HepG2 (cell line): ENCODE data around the gene ZCCHC10. TPM values are rescaled to one million over a fixed set of nuclear protein-coding genes. Genes with fewer than 3 reads are reported as not detected.

Experiments
- BRD4 ChIP-seq: sonication (generic); formaldehyde crosslinking; IDR thresholded peaks from 2 replicates; pipeline ENCODE4 v1.4.0; 2020; ENCODE audit warnings: missing genetic modification reagents
- CREB1 ChIP-seq, 2 experiments: fragments of 450-650 bp in 1 of 2; IDR thresholded peaks; 2 replicates each; pipeline ENCODE4 v1.6.1; 2016 to 2017; ENCODE audit warnings: control low read depth in 1 of 2, mild to moderate bottlenecking in 1 of 2, missing compliant biosample characterization in 1 of 2, missing genetic modification characterization in 1 of 2
- CREM ChIP-seq, 2 experiments: sonication (generic) in 1 of 2; formaldehyde crosslinking in 1 of 2; IDR thresholded peaks; 2 replicates each; pipeline versions ENCODE4 v1.4.0 to v1.6.1; 2016 to 2020; ENCODE audit warnings: antibody characterized with exemption in 1 of 2, mild to moderate bottlenecking in 1 of 2, missing genetic modification reagents in 1 of 2
- DNMT3B ChIP-seq: conservative IDR thresholded peaks from 2 replicates; pipeline ENCODE4 v1.6.1; 2016; ENCODE audit warnings: missing biosample characterization, control low read depth
- DPF2 ChIP-seq: sonication (generic); formaldehyde crosslinking; IDR thresholded peaks from 2 replicates; pipeline ENCODE4 v1.4.0; 2020; ENCODE audit warnings: mild to moderate bottlenecking, low read depth, missing genetic modification reagents, borderline replicate concordance
- HDAC2 ChIP-seq: sonication (generic); formaldehyde crosslinking; IDR thresholded peaks from 2 replicates; pipeline ENCODE4 v1.4.0; 2020; ENCODE audit warnings: missing genetic modification reagents
- MIER3 ChIP-seq: IDR thresholded peaks from 2 replicates; pipeline ENCODE4 v1.6.1; 2016; ENCODE audit warnings: missing compliant biosample characterization, borderline replicate concordance
- NFRKB ChIP-seq: fragments of 450-650 bp; IDR thresholded peaks from 2 replicates; pipeline ENCODE4 v1.6.1; 2017
- NR2C2 ChIP-seq: sonication (generic); formaldehyde crosslinking; IDR thresholded peaks from 2 replicates; pipeline ENCODE4 v1.4.0; 2020; ENCODE audit warnings: missing genetic modification reagents, mild to moderate bottlenecking, moderate library complexity, borderline replicate concordance
- NR2F6 ChIP-seq, 2 experiments: IDR thresholded peaks; 2 replicates each; pipeline ENCODE4 v1.6.1; 2016; ENCODE audit warnings: antibody characterized with exemption in 1 of 2, mild to moderate bottlenecking in 1 of 2
- PRMT3 ChIP-seq: sonication (generic); formaldehyde crosslinking; IDR thresholded peaks from 2 replicates; pipeline ENCODE4 v1.8.1; 2022; ENCODE audit warnings: low read depth, mild to moderate bottlenecking, moderate library complexity, missing genetic modification reagents, borderline replicate concordance
- SAFB2 ChIP-seq: sonication (generic); formaldehyde crosslinking; IDR thresholded peaks from 2 replicates; pipeline ENCODE4 v1.5.1; 2020; ENCODE audit warnings: missing genetic modification reagents, low read depth, mild to moderate bottlenecking, borderline replicate concordance
- SP140L ChIP-seq: sonication (generic); formaldehyde crosslinking; IDR thresholded peaks from 2 replicates; pipeline ENCODE4 v1.4.0; 2020; ENCODE audit warnings: missing genetic modification reagents, borderline replicate concordance
- SRY ChIP-seq: sonication (generic); formaldehyde crosslinking; IDR thresholded peaks from 2 replicates; pipeline ENCODE4 v1.8.0; 2022; ENCODE audit warnings: mild to moderate bottlenecking, missing genetic modification reagents
- SUZ12 ChIP-seq: fragments of 150-350 bp; IDR thresholded peaks from 2 replicates; pipeline ENCODE4 v1.6.1; 2014; ENCODE audit warnings: low read depth, low read length
- TBX2 ChIP-seq: sonication (generic); formaldehyde crosslinking; IDR thresholded peaks from 2 replicates; pipeline ENCODE4 v1.5.0; 2020; ENCODE audit warnings: missing genetic modification reagents, mild to moderate bottlenecking, borderline replicate concordance
- ZFP37 ChIP-seq: sonication (generic); formaldehyde crosslinking; IDR thresholded peaks from 2 replicates; pipeline ENCODE4 v1.4.0; 2020; ENCODE audit warnings: missing genetic modification reagents, borderline replicate concordance
- ZKSCAN8 ChIP-seq: IDR thresholded peaks from 2 replicates; pipeline ENCODE4 v1.6.1; 2016; ENCODE audit warnings: borderline replicate concordance, missing genetic modification reagents, missing compliant biosample characterization
- ZNF496 ChIP-seq: sonication (generic); formaldehyde crosslinking; IDR thresholded peaks from 2 replicates; pipeline ENCODE4 v1.8.1; 2023; ENCODE audit warnings: mild to moderate bottlenecking, moderate library complexity, missing genetic modification reagents; ENCODE audit not compliant: insufficient replicate concordance
- ZNF616 ChIP-seq: sonication (generic); formaldehyde crosslinking; IDR thresholded peaks from 2 replicates; pipeline ENCODE4 v1.5.0; 2020; ENCODE audit warnings: low read depth, mild to moderate bottlenecking, missing genetic modification reagents
- ZSCAN12 ChIP-seq: sonication (generic); formaldehyde crosslinking; IDR thresholded peaks from 2 replicates; pipeline ENCODE4 v1.9.0; 2021; ENCODE audit warnings: mild to moderate bottlenecking, missing genetic modification reagents
- ZZZ3 ChIP-seq: sonication (generic); formaldehyde crosslinking; IDR thresholded peaks from 2 replicates; pipeline ENCODE4 v1.4.0; 2020; ENCODE audit warnings: missing genetic modification reagents, mild to moderate bottlenecking, borderline replicate concordance
- polyA plus RNA-seq, 8 experiments: library from polyadenylated mRNA; depleted of rRNA in 3 of 8; stranded (reverse) in 7 of 8; unstranded in 1 of 8; fragments of >200 nt; fragmentation: Illumina TruSeq in 4 of 8; extraction: Trizol in 4 of 8; gene quantifications; 2 replicates each; pipeline versions ENCODE4 v1.2.1 to v1.2.3, GENCODE V29; 2011 to 2016; ENCODE audit warnings: low read depth in 4 of 8, missing spikeins in 1 of 8, mixed read lengths in 1 of 8; ENCODE audit not compliant: insufficient read depth in 1 of 8
- total RNA-seq, 5 experiments: library from RNA; depleted of rRNA; stranded (reverse); fragments of >200 nt; fragmentation: Illumina TruSeq; extraction: Trizol; gene quantifications; 2 replicates each; pipeline ENCODE4 v1.2.3, GENCODE V29; 2016; ENCODE audit warnings: low read depth in 1 of 5
- TF ChIP-seq, protein P1 (sequence below): sonication (generic); formaldehyde crosslinking; IDR thresholded peaks from 2 replicates; pipeline ENCODE4 v1.4.0; 2020; ENCODE audit warnings: mild to moderate bottlenecking, missing genetic modification reagents, borderline replicate concordance
- TF ChIP-seq, protein P2 (sequence below): sonication (generic); formaldehyde crosslinking; IDR thresholded peaks from 2 replicates; pipeline ENCODE4 v1.5.0; 2020; ENCODE audit warnings: mild to moderate bottlenecking, missing genetic modification reagents

ZCCHC10 gene
- total and polyA plus RNA-seq, 2 of the 13 experiments (the other 11 are each of a cell fraction or from before 2014, with no cell fraction given) = 40.7 to 48.2 TPM

DNA sequence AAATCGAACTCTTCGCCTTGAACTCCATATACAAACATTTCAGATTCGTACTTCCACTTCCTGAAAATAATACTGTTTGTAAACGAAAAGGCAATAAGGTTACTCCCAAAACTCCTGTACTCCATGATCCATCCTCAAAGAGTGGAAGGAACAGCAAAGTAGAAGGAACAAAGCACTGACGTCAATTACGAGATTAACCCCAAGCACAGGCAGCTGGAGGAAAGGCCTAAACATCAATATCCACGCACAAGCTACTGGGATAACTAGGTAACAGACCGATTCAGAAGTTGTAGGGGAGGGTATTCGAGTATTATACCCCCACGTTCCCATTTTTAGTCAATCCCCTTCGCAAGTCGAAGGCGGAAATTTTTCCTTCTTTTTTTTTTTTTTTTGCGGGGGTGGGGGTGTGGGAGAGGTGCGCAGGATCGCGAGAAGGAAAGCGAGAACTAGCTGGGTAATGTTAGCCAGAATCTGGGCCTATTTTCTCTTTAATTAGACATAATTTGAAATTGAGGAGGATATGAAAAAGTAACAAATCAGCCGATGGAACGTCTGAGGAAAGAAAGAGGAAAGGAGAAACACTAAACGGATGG is 63.8 kb downstream of the ZCCHC10 start (continued):
- TF ChIP-seq, protein P1, sequence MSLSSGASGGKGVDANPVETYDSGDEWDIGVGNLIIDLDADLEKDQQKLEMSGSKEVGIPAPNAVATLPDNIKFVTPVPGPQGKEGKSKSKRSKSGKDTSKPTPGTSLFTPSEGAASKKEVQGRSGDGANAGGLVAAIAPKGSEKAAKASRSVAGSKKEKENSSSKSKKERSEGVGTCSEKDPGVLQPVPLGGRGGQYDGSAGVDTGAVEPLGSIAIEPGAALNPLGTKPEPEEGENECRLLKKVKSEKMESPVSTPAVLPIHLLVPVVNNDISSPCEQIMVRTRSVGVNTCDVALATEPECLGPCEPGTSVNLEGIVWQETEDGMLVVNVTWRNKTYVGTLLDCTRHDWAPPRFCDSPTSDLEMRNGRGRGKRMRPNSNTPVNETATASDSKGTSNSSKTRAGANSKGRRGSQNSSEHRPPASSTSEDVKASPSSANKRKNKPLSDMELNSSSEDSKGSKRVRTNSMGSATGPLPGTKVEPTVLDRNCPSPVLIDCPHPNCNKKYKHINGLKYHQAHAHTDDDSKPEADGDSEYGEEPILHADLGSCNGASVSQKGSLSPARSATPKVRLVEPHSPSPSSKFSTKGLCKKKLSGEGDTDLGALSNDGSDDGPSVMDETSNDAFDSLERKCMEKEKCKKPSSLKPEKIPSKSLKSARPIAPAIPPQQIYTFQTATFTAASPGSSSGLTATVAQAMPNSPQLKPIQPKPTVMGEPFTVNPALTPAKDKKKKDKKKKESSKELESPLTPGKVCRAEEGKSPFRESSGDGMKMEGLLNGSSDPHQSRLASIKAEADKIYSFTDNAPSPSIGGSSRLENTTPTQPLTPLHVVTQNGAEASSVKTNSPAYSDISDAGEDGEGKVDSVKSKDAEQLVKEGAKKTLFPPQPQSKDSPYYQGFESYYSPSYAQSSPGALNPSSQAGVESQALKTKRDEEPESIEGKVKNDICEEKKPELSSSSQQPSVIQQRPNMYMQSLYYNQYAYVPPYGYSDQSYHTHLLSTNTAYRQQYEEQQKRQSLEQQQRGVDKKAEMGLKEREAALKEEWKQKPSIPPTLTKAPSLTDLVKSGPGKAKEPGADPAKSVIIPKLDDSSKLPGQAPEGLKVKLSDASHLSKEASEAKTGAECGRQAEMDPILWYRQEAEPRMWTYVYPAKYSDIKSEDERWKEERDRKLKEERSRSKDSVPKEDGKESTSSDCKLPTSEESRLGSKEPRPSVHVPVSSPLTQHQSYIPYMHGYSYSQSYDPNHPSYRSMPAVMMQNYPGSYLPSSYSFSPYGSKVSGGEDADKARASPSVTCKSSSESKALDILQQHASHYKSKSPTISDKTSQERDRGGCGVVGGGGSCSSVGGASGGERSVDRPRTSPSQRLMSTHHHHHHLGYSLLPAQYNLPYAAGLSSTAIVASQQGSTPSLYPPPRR (CRISPR knock-in tag) = no peak
- TF ChIP-seq NR2F6 (IDR thresholded peaks at IDR 0.05) (no peak), NR2F6 (CRISPR knock-in tag; IDR thresholded peaks at IDR 0.05) (no peak), BRD4 (no peak), SAFB2 (CRISPR knock-in tag) (no peak), HDAC2 (CRISPR knock-in tag) (0 out of 2 replicates have a peak, but pooled peaks have one; percentile 44), SRY (CRISPR knock-in tag) (no peak), TBX2 (no peak), ZSCAN12 (CRISPR knock-in tag) (no peak), ZNF616 (CRISPR knock-in tag) (no peak), ZKSCAN8 (no peak), ZZZ3 (CRISPR knock-in tag) (no peak), NFRKB (no peak), CREB1 (IDR thresholded peaks at IDR 0.05) (peak; percentile 34), CREB1 (CRISPR knock-in tag; IDR thresholded peaks at IDR 0.05) (peak; percentile 62), ZNF496 (CRISPR knock-in tag) (no peak), NR2C2 (CRISPR knock-in tag) (no peak), ZFP37 (no peak), DPF2 (CRISPR knock-in tag) (no peak), PRMT3 (no peak), DNMT3B (CRISPR knock-in tag) (0 out of 2 replicates have a peak, but pooled peaks have one; percentile 79), SUZ12 (no peak), SP140L (CRISPR knock-in tag) (0 out of 2 replicates have a peak, but pooled peaks have one; percentile 25), MIER3 (CRISPR knock-in tag) (no peak), CREM (IDR thresholded peaks at IDR 0.05) (peak; percentile 50), CREM (CRISPR knock-in tag; IDR thresholded peaks at IDR 0.05) (no peak)
- TF ChIP-seq, protein P2, sequence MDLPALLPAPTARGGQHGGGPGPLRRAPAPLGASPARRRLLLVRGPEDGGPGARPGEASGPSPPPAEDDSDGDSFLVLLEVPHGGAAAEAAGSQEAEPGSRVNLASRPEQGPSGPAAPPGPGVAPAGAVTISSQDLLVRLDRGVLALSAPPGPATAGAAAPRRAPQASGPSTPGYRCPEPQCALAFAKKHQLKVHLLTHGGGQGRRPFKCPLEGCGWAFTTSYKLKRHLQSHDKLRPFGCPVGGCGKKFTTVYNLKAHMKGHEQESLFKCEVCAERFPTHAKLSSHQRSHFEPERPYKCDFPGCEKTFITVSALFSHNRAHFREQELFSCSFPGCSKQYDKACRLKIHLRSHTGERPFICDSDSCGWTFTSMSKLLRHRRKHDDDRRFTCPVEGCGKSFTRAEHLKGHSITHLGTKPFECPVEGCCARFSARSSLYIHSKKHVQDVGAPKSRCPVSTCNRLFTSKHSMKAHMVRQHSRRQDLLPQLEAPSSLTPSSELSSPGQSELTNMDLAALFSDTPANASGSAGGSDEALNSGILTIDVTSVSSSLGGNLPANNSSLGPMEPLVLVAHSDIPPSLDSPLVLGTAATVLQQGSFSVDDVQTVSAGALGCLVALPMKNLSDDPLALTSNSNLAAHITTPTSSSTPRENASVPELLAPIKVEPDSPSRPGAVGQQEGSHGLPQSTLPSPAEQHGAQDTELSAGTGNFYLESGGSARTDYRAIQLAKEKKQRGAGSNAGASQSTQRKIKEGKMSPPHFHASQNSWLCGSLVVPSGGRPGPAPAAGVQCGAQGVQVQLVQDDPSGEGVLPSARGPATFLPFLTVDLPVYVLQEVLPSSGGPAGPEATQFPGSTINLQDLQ (CRISPR knock-in tag) = no peak
